Stromal cell of bone marrow (primary cell): ENCODE results near the gene MRTO4.
"Not testable (repeated sequence)": the region's sequence is repeated elsewhere in the genome, so short reads cannot be mapped to it uniquely, and the experiment has no call there.

Source experiments
- DNase-seq: peaks from one replicate; pipeline ENCODE4 v3.0.0-alpha.2; 2012; ENCODE audit warnings: low read depth

Gene MRTO4

GRCh38 chr1:19222979-19223824 is 28.4 kb upstream of the MRTO4 start:
- DNase-seq = no peak

GRCh38 chr1:19229229-19229628 is 22.4 kb upstream of the MRTO4 start:
- DNase-seq = no peak

GRCh38 chr1:19229828-19230325 is 21.7 kb upstream of the MRTO4 start:
- DNase-seq = no peak

- not testable (repeated sequence) for DNase-seq
These were observed 19.7 kb upstream of the MRTO4 start for GRCh38 chr1:19231736-19232523.

GRCh38 chr1:19232524-19232846 is 19.1 kb upstream of the MRTO4 start:
- no peak for DNase-seq

GRCh38 chr1:19234224-19234623 is 17.4 kb upstream of the MRTO4 start:
- no peak for DNase-seq

- no peak for DNase-seq
These were observed 11.7 kb upstream of the MRTO4 start for GRCh38 chr1:19239876-19240275.

- peak; percentile 61 for DNase-seq
These were observed 10.7 kb upstream of the MRTO4 start for GRCh38 chr1:19240673-19241538.

- DNase-seq = no peak
These were observed 838 bp upstream of the MRTO4 start for GRCh38 chr1:19250629-19251304.

GRCh38 chr1:19254416-19254815 is 2.8 kb downstream of the MRTO4 start:
- DNase-seq = no peak

- no peak for DNase-seq
These were observed 3.7 kb downstream of the MRTO4 start for GRCh38 chr1:19255288-19255687.

- DNase-seq = not testable (repeated sequence)
These were observed 4.7 kb downstream of the MRTO4 start for GRCh38 chr1:19256301-19256700.

GRCh38 chr1:19257178-19257914 is 5.7 kb downstream of the MRTO4 start:
- no peak for DNase-seq

GRCh38 chr1:19258353-19258752 is 6.7 kb downstream of the MRTO4 start:
- no peak for DNase-seq

GRCh38 chr1:19260211-19261138 is 8.9 kb downstream of the MRTO4 start:
- peak; percentile 81 for DNase-seq

- no peak for DNase-seq
These were observed 10.4 kb downstream of the MRTO4 start for GRCh38 chr1:19262047-19262446.

- no peak for DNase-seq
These were observed 11.1 kb downstream of the MRTO4 start for GRCh38 chr1:19262744-19263143.

GRCh38 chr1:19268445-19268844 is 16.8 kb downstream of the MRTO4 start:
- DNase-seq = no peak

- not testable (repeated sequence) for DNase-seq
These were observed 18.1 kb downstream of the MRTO4 start for GRCh38 chr1:19269427-19270342.
